ENCODE results near the gene ITGA8. TPM values are rescaled to one million over a fixed set of nuclear protein-coding genes. Genes with fewer than 3 reads are reported as not detected.
"Not testable (repeated sequence)": the region's sequence is repeated elsewhere in the genome, so short reads cannot be mapped to it uniquely, and the experiment has no call there.

Gene ITGA8
- polyA plus RNA-seq (ENCODE audit: insufficient read depth in 1 of 5, insufficient read length in 5 of 5, low replicate concordance in 1 of 5), result 10 to 100 TPM; 42.0 to 88.6 (median 67.3) TPM
- long read RNA-seq, donor 1, full-length matches to known transcripts, result 4 of 12 reads
- long read RNA-seq, donor 1, partial matches to known transcripts, result 8 of 12 reads
- long read RNA-seq, donor 1, other reads (novel, unspliced or antisense), result 0 of 12 reads
- long read RNA-seq, donor 2, full-length matches to known transcripts, result 6 of 6 reads
- long read RNA-seq, donor 2, partial matches to known transcripts, result 0 of 6 reads
- long read RNA-seq, donor 2, other reads (novel, unspliced or antisense), result 0 of 6 reads
- long read RNA-seq, donor 3, full-length matches to known transcripts, result 3 of 3 reads
- long read RNA-seq, donor 3, partial matches to known transcripts, result 0 of 3 reads
- long read RNA-seq, donor 3, other reads (novel, unspliced or antisense), result 0 of 3 reads
- long read RNA-seq, donor 4, full-length matches to known transcripts, result 1 of 6 reads
- long read RNA-seq, donor 4, partial matches to known transcripts, result 5 of 6 reads
- long read RNA-seq, donor 4, other reads (novel, unspliced or antisense), result 0 of 6 reads
- long read RNA-seq, donor 5, full-length matches to known transcripts, result 4 of 24 reads
- long read RNA-seq, donor 5, partial matches to known transcripts, result 20 of 24 reads
- long read RNA-seq, donor 5, other reads (novel, unspliced or antisense), result 0 of 24 reads
- long read RNA-seq, donor 6, full-length matches to known transcripts, result 5 of 5 reads
- long read RNA-seq, donor 6, partial matches to known transcripts, result 0 of 5 reads
- long read RNA-seq, donor 6, other reads (novel, unspliced or antisense), result 0 of 5 reads
- long read RNA-seq, donor 7, full-length matches to known transcripts, result 2 of 8 reads
- long read RNA-seq, donor 7, partial matches to known transcripts, result 6 of 8 reads
- long read RNA-seq, donor 7, other reads (novel, unspliced or antisense), result 0 of 8 reads
- long read RNA-seq, donor 8, partial matches to known transcripts, result 40 of 40 reads
- long read RNA-seq, donor 8, other reads (novel, unspliced or antisense), result 0 of 40 reads

- DNase-seq, result peak; percentile 76 to 81
Observed at GRCh38 chr10:15719899-15720634, at the start of gene ITGA8. Gene ITGA8 (minus strand): TSS chr10:15719922. CDS start chr10:15719771, 151 bp downstream.

- no peak for DNase-seq
Observed at GRCh38 chr10:15764892-15765454, 45.3 kb upstream of the ITGA8 start.

- no peak for DNase-seq
Observed at GRCh38 chr10:15763006-15763405, 43.3 kb upstream of the ITGA8 start.

GRCh38 chr10:15762239-15762638 lies 42.5 kb upstream of the ITGA8 start:
- not testable (repeated sequence) for DNase-seq

GRCh38 chr10:15761224-15761623 lies 41.5 kb upstream of the ITGA8 start:
- not testable (repeated sequence) for DNase-seq

- DNase-seq, result no peak
Observed at GRCh38 chr10:15760681-15761080, 41.0 kb upstream of the ITGA8 start.

GRCh38 chr10:15759265-15759664 lies 39.5 kb upstream of the ITGA8 start:
- DNase-seq, result no peak

GRCh38 chr10:15758618-15759017 lies 38.9 kb upstream of the ITGA8 start:
- DNase-seq, result no peak

- no peak for DNase-seq
Observed at GRCh38 chr10:15754937-15755336, 35.2 kb upstream of the ITGA8 start.

GRCh38 chr10:15751046-15751445 lies 31.3 kb upstream of the ITGA8 start:
- DNase-seq, result no peak

GRCh38 chr10:15748126-15748525 lies 28.4 kb upstream of the ITGA8 start:
- peak in 1 of 2 donors; percentile 37 for DNase-seq

- no peak for DNase-seq
Observed at GRCh38 chr10:15747632-15748031, 27.9 kb upstream of the ITGA8 start.

- peak; percentile 89 to 90 for DNase-seq
Observed at GRCh38 chr10:15745751-15746150, 26.0 kb upstream of the ITGA8 start.

- no peak for DNase-seq
Observed at GRCh38 chr10:15744217-15744865, 24.6 kb upstream of the ITGA8 start.

- DNase-seq, result no peak
Observed at GRCh38 chr10:15743443-15743842, 23.7 kb upstream of the ITGA8 start.

GRCh38 chr10:15742836-15743235 lies 23.1 kb upstream of the ITGA8 start:
- DNase-seq, result no peak

- no peak for DNase-seq
Observed at GRCh38 chr10:15742102-15742501, 22.4 kb upstream of the ITGA8 start.

- no peak for DNase-seq
Observed at GRCh38 chr10:15741581-15741980, 21.9 kb upstream of the ITGA8 start.

- DNase-seq, result no peak
Observed at GRCh38 chr10:15740261-15740660, 20.5 kb upstream of the ITGA8 start.

- DNase-seq, result peak in 1 of 2 donors; percentile 40
Observed at GRCh38 chr10:15739254-15739970, 19.7 kb upstream of the ITGA8 start.

Measured in right lung (tissue), 10 donors.